Adrenal gland (tissue), 12 donors: ENCODE data around the gene KIFC1. TPM values are rescaled to one million over a fixed set of nuclear protein-coding genes. Genes with fewer than 3 reads are reported as not detected.

Experiments used
- DNase-seq, 7 donors: peaks; one replicate each; pipeline ENCODE4 v3.0.0-alpha.2; 2019 to 2020
- H3K27ac ChIP-seq, 5 donors: fragments of 200-600 bp; sonication (generic) in 4 of 5; 1 replicate in 3 of 5; 2 replicates in 2 of 5; pipeline versions ENCODE4 v1.5.1 to v1.8.0; 2016 to 2020; ENCODE audit warnings: mild to moderate bottlenecking in 1 of 5
- H3K27me3 ChIP-seq: fragments of 200-600 bp; 2 replicates; pipeline ENCODE4 v1.8.0; 2021
- H3K36me3 ChIP-seq, 2 donors: fragments of 200-600 bp; replicated peaks in 1 of 2; 1 replicate in 1 of 2; 2 replicates in 1 of 2; pipeline versions ENCODE4 v1.5.1 to v1.8.0; 2018 to 2022
- H3K4me1 ChIP-seq, 2 donors: fragments of 200-600 bp; replicated peaks in 1 of 2; 1 replicate in 1 of 2; 2 replicates in 1 of 2; pipeline versions ENCODE4 v1.5.1 to v1.8.0; 2018 to 2021
- H3K4me3 ChIP-seq, 4 donors: fragments of 200-600 bp; sonication (generic) in 3 of 4; one replicate each; pipeline ENCODE4 v1.5.1; 2016 to 2018
- H3K9me3 ChIP-seq, 3 donors: fragments of 200-600 bp; sonication (generic) in 1 of 3; replicated peaks in 1 of 3; 1 replicate in 2 of 3; 2 replicates in 1 of 3; pipeline versions ENCODE4 v1.5.1 to v1.8.0; 2016 to 2021
- CTCF ChIP-seq, 6 experiments: fragments of 450-650 bp in 4 of 6; fragments of 200-600 bp in 2 of 6; sonication (generic) in 1 of 6; IDR thresholded peaks; 1 replicate in 5 of 6; 2 replicates in 1 of 6; pipeline versions ENCODE4 v1.5.1 to v1.8.0; 2016 to 2021; ENCODE audit warnings: antibody characterized with exemption in 6 of 6, mild to moderate bottlenecking in 2 of 6, moderate library complexity in 1 of 6
- POLR2A ChIP-seq, 2 donors: fragments of 450-650 bp; IDR thresholded peaks; one replicate each; pipeline ENCODE4 v1.6.1; 2017; ENCODE audit warnings: antibody characterized with exemption in 2 of 2, mild to moderate bottlenecking in 2 of 2, moderate library complexity in 1 of 2
- WGBS, 4 donors: extraction: QIAGEN DNeasy Blood & Tissue Kit in 2 of 4; methylation state at CpG; one replicate each; pipeline versions ENCODE4 v1.1.5 to v1.1.7; 2013 to 2017; 5-methylcytosine and 5-hydroxymethylcytosine counted together
- intact Hi-C, 2 donors: fragments of 100-400 bp; cut with DNase I; formaldehyde crosslinking; loops; one replicate each; pipeline versions ENCODE4 v1.14.1 to v1.15.0; 2022 to 2023
- microRNA-seq, 3 donors: library from miRNA; unstranded; fragments of <30 nt; microRNA quantifications; one replicate each; pipeline ENCODE4, GENCODE V29; 2017 to 2020
- polyA plus RNA-seq, 3 donors: library from polyadenylated mRNA; stranded (reverse); fragments of 200-250 nt in 2 of 3; fragments of 350-450 nt in 1 of 3; fragmentation: Illumina TruSeq in 1 of 3; extraction: RNeasy Lipid Tissue Mini Kit (QIAGEN cat#74804) in 1 of 3; gene quantifications; one replicate each; pipeline ENCODE4 v1.2.3, GENCODE V29; 2013 to 2014
- small RNA-seq, 2 donors: library from RNA; depleted of rRNA; stranded (forward); fragments of <200 nt; gene quantifications; one replicate each; pipeline ENCODE3, GENCODE V24; 2016
- total RNA-seq, 9 donors: library from RNA; depleted of rRNA in 4 of 9; stranded (reverse); fragments of >200 nt in 4 of 9; fragments of 120-200 nt in 1 of 9; fragmentation: NEBNext Ultra II Directional in 1 of 9; extraction: Animal tissue kit (Norgen Biotek cat#: 25700) in 1 of 9; gene quantifications; one replicate each; pipeline versions ENCODE4 v1.1.0 to v1.2.4, GENCODE V29; 2013 to 2023
- donor health status: healthy with polysubstance abuse.
- donor health status: Bipolar disorder and iron deficiency.
- donor health status: DM: yes; HTN: yes; CAD: no.
- donor health status: DM: no; HTN: no; CAD: no.
- donor health status: DM: no; HTN: no; CAD: no.
- donor health status: DM: yes; HTN: yes; CAD: no.

Gene KIFC1
- total and polyA plus RNA-seq, 12 donors, result 0.60 to 9.5 (median 1.4) TPM; not detected in 1

DNA sequence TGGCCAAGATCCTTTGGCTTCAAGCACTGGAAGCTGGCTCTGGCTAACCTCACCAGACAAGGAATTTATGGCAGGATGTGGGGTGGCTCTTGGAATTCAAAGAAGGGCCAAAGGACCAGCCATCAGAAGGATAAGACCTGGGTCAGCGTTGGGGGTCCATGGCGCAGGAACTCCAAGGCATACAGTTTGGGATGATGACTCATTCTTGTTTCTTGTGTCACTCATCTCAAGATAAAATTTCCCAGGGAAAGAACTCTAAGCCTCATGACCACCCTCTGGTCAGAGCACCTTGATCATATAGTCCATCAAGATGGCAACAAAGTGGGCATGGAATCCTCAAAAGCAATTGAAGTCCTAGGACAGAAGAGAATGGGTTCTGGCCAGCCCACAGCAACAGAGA lies 67.6 kb downstream of the KIFC1 start:
- DNase-seq, result no peak
- no peaks in the 10 kb centered on the region for H3K27me3 ChIP-seq
- no peak overlapping the region for H3K27ac ChIP-seq
- H3K4me1 ChIP-seq, result peaks cover 5 to 6% of the 10 kb centered on the region in 2 donors
- intact Hi-C loops, result loop anchor here in 1 of 2 donors (10.0 kb wide), 1 partner anchor 106 kb away; no protein-coding TSS in a partner anchor
- H3K4me3 ChIP-seq, result no peak overlapping the region
- TF ChIP-seq POLR2A (IDR thresholded peaks at IDR 0.05) (no peak), CTCF (IDR thresholded peaks at IDR 0.05) (no peak)
- no peaks in the 10 kb centered on the region for H3K9me3 ChIP-seq
- H3K36me3 ChIP-seq, result peaks cover 0 to 3% of the 10 kb centered on the region in 2 donors
- WGBS, 4 donors, result 87 to 97% (median 95%) methylated on average over 2 of the region's 2 CpGs

Small RNA genes lying within 50 kb of the gene (microRNA-seq; reads per million reads assigned to microRNA genes)
- gene MIR5004, result 0 reads per million in 3 donors

Small RNA genes lying within 50 kb of the gene (small RNA-seq; reads per million reads assigned to genes)
- gene RPL35AP4, result 0 reads per million in 2 donors
- 0 reads per million in 2 donors for gene ZBTB9

Other genes with a start within 250 kb of the KIFC1 start
- 1 to 10 TPM in 1 of 9 donors, under 1 TPM in 8; 0.11 to 1.9 (median 0.43) TPM for gene COL11A2, start 199.4 kb upstream of the KIFC1 start, total RNA-seq
- 1 to 10 TPM in 2 of 3 donors, under 1 TPM in 1; 0.05 to 7.2 (median 1.7) TPM for gene COL11A2, start 199.4 kb upstream of the KIFC1 start, polyA plus RNA-seq
- 10 to 100 TPM; 15.8 to 63.8 (median 28.1) TPM for gene RXRB, start 191.2 kb upstream of the KIFC1 start, total RNA-seq
- 10 to 100 TPM; 24.0 to 75.9 (median 64.2) TPM for gene RXRB, start 191.2 kb upstream of the KIFC1 start, polyA plus RNA-seq
- gene SLC39A7, start 191.0 kb upstream of the KIFC1 start, total RNA-seq, result 100 to 1,000 TPM in 7 of 9 donors, 10 to 100 TPM in 2; 91.6 to 239 (median 112) TPM
- 100 to 1,000 TPM in 1 of 3 donors, 10 to 100 TPM in 2; 44.4 to 200 (median 53.3) TPM for gene SLC39A7, start 191.0 kb upstream of the KIFC1 start, polyA plus RNA-seq
- 10 to 100 TPM; 13.4 to 96.3 (median 42.8) TPM for gene HSD17B8, start 187.2 kb upstream of the KIFC1 start, total RNA-seq
- gene HSD17B8, start 187.2 kb upstream of the KIFC1 start, polyA plus RNA-seq, result 10 to 100 TPM; 18.9 to 24.7 (median 22.8) TPM
- gene RING1, start 183.3 kb upstream of the KIFC1 start, total RNA-seq, result 10 to 100 TPM in 8 of 9 donors, 1 to 10 TPM in 1; 8.5 to 52.2 (median 27.8) TPM
- gene RING1, start 183.3 kb upstream of the KIFC1 start, polyA plus RNA-seq, result 100 to 1,000 TPM in 1 of 3 donors, 10 to 100 TPM in 2; 29.9 to 107 (median 84.5) TPM
- gene VPS52, start 119.9 kb upstream of the KIFC1 start, total RNA-seq, result 10 to 100 TPM; 21.9 to 87.0 (median 61.9) TPM
- gene VPS52, start 119.9 kb upstream of the KIFC1 start, polyA plus RNA-seq, result 100 to 1,000 TPM in 2 of 3 donors, 10 to 100 TPM in 1; 59.9 to 115 (median 106) TPM
- gene RPS18, start 119.7 kb upstream of the KIFC1 start, total RNA-seq, result 1,000 to 10,000 TPM; 1,323 to 3,303 (median 2,088) TPM
- 1,000 to 10,000 TPM; 1,797 to 8,448 (median 4,417) TPM for gene RPS18, start 119.7 kb upstream of the KIFC1 start, polyA plus RNA-seq
- 10 to 100 TPM in 8 of 9 donors, 1 to 10 TPM in 1; 8.5 to 23.7 (median 16.2) TPM for gene B3GALT4, start 114.7 kb upstream of the KIFC1 start, total RNA-seq
- gene B3GALT4, start 114.7 kb upstream of the KIFC1 start, polyA plus RNA-seq, result 10 to 100 TPM in 2 of 3 donors, 1 to 10 TPM in 1; 2.6 to 11.4 (median 11.0) TPM
- gene WDR46, start 102.6 kb upstream of the KIFC1 start, total RNA-seq, result 100 to 1,000 TPM in 1 of 9 donors, 10 to 100 TPM in 8; 44.0 to 117 (median 53.7) TPM
- 100 to 1,000 TPM in 2 of 3 donors, 10 to 100 TPM in 1; 48.7 to 139 (median 104) TPM for gene WDR46, start 102.6 kb upstream of the KIFC1 start, polyA plus RNA-seq
- 100 to 1,000 TPM in 2 of 9 donors, 10 to 100 TPM in 6, 1 to 10 TPM in 1; 6.8 to 137 (median 49.8) TPM for gene PFDN6, start 102.2 kb upstream of the KIFC1 start, total RNA-seq
- gene PFDN6, start 102.2 kb upstream of the KIFC1 start, polyA plus RNA-seq, result 100 to 1,000 TPM; 180 to 830 (median 713) TPM
- 100 to 1,000 TPM in 1 of 9 donors, 10 to 100 TPM in 8; 39.1 to 177 (median 84.5) TPM for gene RGL2, start 92.9 kb upstream of the KIFC1 start, total RNA-seq
- 100 to 1,000 TPM in 2 of 3 donors, 10 to 100 TPM in 1; 36.4 to 224 (median 147) TPM for gene RGL2, start 92.9 kb upstream of the KIFC1 start, polyA plus RNA-seq
- 100 to 1,000 TPM in 8 of 9 donors, 10 to 100 TPM in 1; 25.1 to 322 (median 194) TPM for gene TAPBP, start 77.7 kb upstream of the KIFC1 start, total RNA-seq
- 100 to 1,000 TPM in 2 of 3 donors, 10 to 100 TPM in 1; 38.7 to 163 (median 107) TPM for gene TAPBP, start 77.7 kb upstream of the KIFC1 start, polyA plus RNA-seq
- 10 to 100 TPM; 16.2 to 40.3 (median 24.8) TPM for gene ZBTB22, start 74.1 kb upstream of the KIFC1 start, total RNA-seq
- gene ZBTB22, start 74.1 kb upstream of the KIFC1 start, polyA plus RNA-seq, result 10 to 100 TPM; 13.0 to 17.9 (median 15.4) TPM
- gene DAXX, start 68.9 kb upstream of the KIFC1 start, total RNA-seq, result 100 to 1,000 TPM in 1 of 9 donors, 10 to 100 TPM in 8; 27.5 to 106 (median 44.4) TPM
- 10 to 100 TPM; 45.8 to 81.8 (median 49.8) TPM for gene DAXX, start 68.9 kb upstream of the KIFC1 start, polyA plus RNA-seq
- 100 to 1,000 TPM in 1 of 9 donors, 10 to 100 TPM in 8; 40.1 to 102 (median 64.5) TPM for gene PHF1, start 19.2 kb downstream of the KIFC1 start, total RNA-seq
- gene PHF1, start 19.2 kb downstream of the KIFC1 start, polyA plus RNA-seq, result 100 to 1,000 TPM in 2 of 3 donors, 10 to 100 TPM in 1; 36.6 to 410 (median 298) TPM
- gene CUTA, start 26.3 kb downstream of the KIFC1 start, total RNA-seq, result 100 to 1,000 TPM; 202 to 437 (median 301) TPM
- gene CUTA, start 26.3 kb downstream of the KIFC1 start, polyA plus RNA-seq, result 100 to 1,000 TPM; 212 to 370 (median 213) TPM
- gene SYNGAP1, start 28.2 kb downstream of the KIFC1 start, total RNA-seq, result 10 to 100 TPM in 4 of 9 donors, 1 to 10 TPM in 5; 2.6 to 23.9 (median 9.2) TPM
- 10 to 100 TPM in 1 of 3 donors, 1 to 10 TPM in 2; 5.0 to 73.5 (median 8.3) TPM for gene SYNGAP1, start 28.2 kb downstream of the KIFC1 start, polyA plus RNA-seq
- gene ZBTB9, start 62.8 kb downstream of the KIFC1 start, total RNA-seq, result 10 to 100 TPM in 1 of 9 donors, 1 to 10 TPM in 8; 2.3 to 10.3 (median 7.3) TPM
- 10 to 100 TPM in 1 of 3 donors, 1 to 10 TPM in 2; 3.8 to 11.2 (median 4.2) TPM for gene ZBTB9, start 62.8 kb downstream of the KIFC1 start, polyA plus RNA-seq
- gene BAK1, start 188.5 kb downstream of the KIFC1 start, total RNA-seq, result 10 to 100 TPM in 8 of 9 donors, 1 to 10 TPM in 1; 9.7 to 51.9 (median 24.5) TPM
- gene BAK1, start 188.5 kb downstream of the KIFC1 start, polyA plus RNA-seq, result 10 to 100 TPM; 17.3 to 33.5 (median 17.6) TPM
- gene ITPR3, start 229.5 kb downstream of the KIFC1 start, total RNA-seq, result 10 to 100 TPM in 7 of 9 donors, 1 to 10 TPM in 2; 1.3 to 38.1 (median 28.8) TPM
- 10 to 100 TPM in 2 of 3 donors, 1 to 10 TPM in 1; 3.0 to 21.6 (median 14.2) TPM for gene ITPR3, start 229.5 kb downstream of the KIFC1 start, polyA plus RNA-seq